ENCODE data around the gene OSMR.

The OSMR gene

DNA sequence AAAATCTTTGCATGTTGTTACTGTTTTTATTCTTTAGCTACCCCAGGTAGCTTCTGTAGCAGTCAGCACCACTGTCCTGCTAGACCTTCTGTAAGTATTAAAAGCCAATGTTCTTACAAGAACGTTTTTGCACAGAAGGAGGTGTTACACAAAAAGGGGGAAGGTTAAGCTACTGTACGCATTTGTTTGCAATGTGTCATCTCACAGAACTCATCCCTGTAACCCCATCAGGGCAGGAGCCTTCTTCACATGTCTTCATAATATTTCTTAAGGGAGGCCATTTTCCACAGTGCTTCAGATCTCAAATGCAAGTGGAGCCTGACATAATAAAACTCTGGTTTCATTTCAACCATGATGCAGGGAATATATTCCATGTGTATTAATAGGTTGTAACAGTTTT, 67.9 kb downstream of the OSMR start:
- TF ChIP-seq, protein P1, sequence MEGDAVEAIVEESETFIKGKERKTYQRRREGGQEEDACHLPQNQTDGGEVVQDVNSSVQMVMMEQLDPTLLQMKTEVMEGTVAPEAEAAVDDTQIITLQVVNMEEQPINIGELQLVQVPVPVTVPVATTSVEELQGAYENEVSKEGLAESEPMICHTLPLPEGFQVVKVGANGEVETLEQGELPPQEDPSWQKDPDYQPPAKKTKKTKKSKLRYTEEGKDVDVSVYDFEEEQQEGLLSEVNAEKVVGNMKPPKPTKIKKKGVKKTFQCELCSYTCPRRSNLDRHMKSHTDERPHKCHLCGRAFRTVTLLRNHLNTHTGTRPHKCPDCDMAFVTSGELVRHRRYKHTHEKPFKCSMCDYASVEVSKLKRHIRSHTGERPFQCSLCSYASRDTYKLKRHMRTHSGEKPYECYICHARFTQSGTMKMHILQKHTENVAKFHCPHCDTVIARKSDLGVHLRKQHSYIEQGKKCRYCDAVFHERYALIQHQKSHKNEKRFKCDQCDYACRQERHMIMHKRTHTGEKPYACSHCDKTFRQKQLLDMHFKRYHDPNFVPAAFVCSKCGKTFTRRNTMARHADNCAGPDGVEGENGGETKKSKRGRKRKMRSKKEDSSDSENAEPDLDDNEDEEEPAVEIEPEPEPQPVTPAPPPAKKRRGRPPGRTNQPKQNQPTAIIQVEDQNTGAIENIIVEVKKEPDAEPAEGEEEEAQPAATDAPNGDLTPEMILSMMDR (IDR thresholded peaks at IDR 0.05; ENCODE audit: low read depth, low read length, poor library complexity, severe bottlenecking) = no peak
- no peak for TF ChIP-seq EZH2phosphoT487 (IDR thresholded peaks at IDR 0.05; ENCODE audit: borderline replicate concordance, low read length)
- Histone ChIP-seq H3K27me3 (ENCODE audit: control insufficient read depth, low read length) (no peaks in the 10 kb centered on the region; the same call in 1 of the 2 replicates), H3F3A (ENCODE audit: control insufficient read depth, insufficient read depth) (no peaks in the 10 kb centered on the region), H3K9me3 (ENCODE audit: control insufficient read depth, insufficient read depth, low read length) (no peaks in the 10 kb centered on the region), H3K36me3 (ENCODE audit: control insufficient read depth, low read length) (no peaks in the 10 kb centered on the region), H3K9me2 (replicated peaks; ENCODE audit: control insufficient read depth, low read length) (no peaks in the 10 kb centered on the region), H3K4me3 (ENCODE audit: low read length) (no peak overlapping the region), H3K27ac (ENCODE audit: low read depth, low read length) (no peak overlapping the region), H3K4me2 (ENCODE audit: low read length) (no peak overlapping the region), H4K20me1 (ENCODE audit: control insufficient read depth, insufficient read depth, low read depth, low read length) (no peaks in the 10 kb centered on the region), H3K79me2 (ENCODE audit: control insufficient read depth, low read length) (no peaks in the 10 kb centered on the region), H3K4me1 (ENCODE audit: control insufficient read depth, low read length) (no peaks in the 10 kb centered on the region)

DNA sequence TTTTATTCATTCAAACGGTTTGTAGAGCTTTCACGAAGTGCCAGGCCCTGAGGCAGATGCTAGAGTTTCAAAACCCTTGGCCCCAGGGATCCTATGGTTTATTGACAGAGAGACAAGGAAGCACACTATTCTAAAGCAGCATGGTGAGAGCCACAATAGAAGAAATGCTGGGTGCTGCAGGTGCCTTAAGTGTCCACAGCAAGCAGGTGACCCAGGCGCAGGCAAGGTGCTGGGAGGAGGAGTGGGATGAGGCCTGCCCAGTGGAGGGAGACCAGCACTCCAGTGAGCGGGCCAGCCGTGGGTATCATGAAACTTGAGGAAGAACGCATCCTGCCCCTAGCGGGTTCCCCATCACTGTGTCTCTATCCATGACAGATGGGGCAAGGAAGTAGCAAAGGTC, 71.0 kb downstream of the OSMR start:
- H3K79me2 ChIP-seq (ENCODE audit: control insufficient read depth, low read length) = no peaks in the 10 kb centered on the region
- H3F3A ChIP-seq (ENCODE audit: control insufficient read depth, insufficient read depth) = no peaks in the 10 kb centered on the region
- H3K4me2 ChIP-seq (ENCODE audit: low read length) = no peak overlapping the region
- no peak overlapping the region for H3K4me3 ChIP-seq (ENCODE audit: low read length)
- H3K27me3 ChIP-seq (ENCODE audit: control insufficient read depth, low read length) = peaks cover 7% of the 10 kb centered on the region; the same call in 1 of the 2 replicates
- no peak for TF ChIP-seq EZH2phosphoT487 (IDR thresholded peaks at IDR 0.05; ENCODE audit: borderline replicate concordance, low read length)
- TF ChIP-seq, protein P1 (IDR thresholded peaks at IDR 0.05; ENCODE audit: low read depth, low read length, poor library complexity, severe bottlenecking) = no peak
- no peaks in the 10 kb centered on the region for H3K4me1 ChIP-seq (ENCODE audit: control insufficient read depth, low read length)
- no peaks in the 10 kb centered on the region for H4K20me1 ChIP-seq (ENCODE audit: control insufficient read depth, insufficient read depth, low read depth, low read length)
- H3K9me3 ChIP-seq (ENCODE audit: control insufficient read depth, insufficient read depth, low read length) = no peaks in the 10 kb centered on the region
- no peaks in the 10 kb centered on the region for H3K9me2 ChIP-seq (replicated peaks; ENCODE audit: control insufficient read depth, low read length)
- no peaks in the 10 kb centered on the region for H3K36me3 ChIP-seq (ENCODE audit: control insufficient read depth, low read length)
- H3K27ac ChIP-seq (ENCODE audit: low read depth, low read length) = no peak overlapping the region

DNA sequence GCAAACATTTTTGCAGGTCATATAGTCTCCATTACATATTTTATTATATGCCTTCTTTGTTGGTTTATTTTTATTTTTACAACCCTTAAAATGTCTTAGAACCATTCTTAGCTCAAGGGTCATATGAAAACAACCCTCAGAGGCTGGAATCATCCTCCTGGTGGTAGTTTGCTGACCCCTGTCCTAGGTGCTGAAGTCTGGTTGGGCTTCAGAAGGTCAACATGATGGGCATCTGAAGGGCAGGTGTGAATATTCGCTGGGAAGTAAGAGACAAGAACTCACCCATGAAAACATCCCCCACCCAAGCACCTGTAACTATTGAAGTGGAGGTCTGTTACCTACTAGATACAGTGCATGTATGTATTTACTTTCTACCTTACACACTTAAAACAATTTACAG, 75.4 kb downstream of the OSMR start:
- Histone ChIP-seq H3F3A (ENCODE audit: control insufficient read depth, insufficient read depth) (no peaks in the 10 kb centered on the region), H4K20me1 (ENCODE audit: control insufficient read depth, insufficient read depth, low read depth, low read length) (no peaks in the 10 kb centered on the region), H3K9me3 (ENCODE audit: control insufficient read depth, insufficient read depth, low read length) (no peaks in the 10 kb centered on the region), H3K36me3 (ENCODE audit: control insufficient read depth, low read length) (no peaks in the 10 kb centered on the region), H3K4me3 (ENCODE audit: low read length) (no peak overlapping the region), H3K27ac (ENCODE audit: low read depth, low read length) (no peak overlapping the region), H3K27me3 (ENCODE audit: control insufficient read depth, low read length) (0 out of 2 replicates have a peak, but pooled peaks cover 7% of the 10 kb centered on the region), H3K79me2 (ENCODE audit: control insufficient read depth, low read length) (no peaks in the 10 kb centered on the region), H3K9me2 (replicated peaks; ENCODE audit: control insufficient read depth, low read length) (no peaks in the 10 kb centered on the region), H3K4me1 (ENCODE audit: control insufficient read depth, low read length) (no peaks in the 10 kb centered on the region), H3K4me2 (ENCODE audit: low read length) (no peak overlapping the region)
- TF ChIP-seq, protein P1 (IDR thresholded peaks at IDR 0.05; ENCODE audit: low read depth, low read length, poor library complexity, severe bottlenecking) = no peak
- no peak for TF ChIP-seq EZH2phosphoT487 (IDR thresholded peaks at IDR 0.05; ENCODE audit: borderline replicate concordance, low read length)
